Calu3 (cell line): ENCODE measurements around the gene NAV2. TPM values are rescaled to one million over a fixed set of nuclear protein-coding genes. Genes with fewer than 3 reads are reported as not detected.

Experiments
- BruUV-seq: library from RNA; stranded (reverse); fragments of 400-500 nt; replicated peaks from 2 replicates; lab custom pipeline; 2021; lab: Mats Ljungman, UMichigan
- CTCF ChIA-PET: fragments of 300-600 bp; sonication (Branson Sonifier 250); formaldehyde crosslinking; loops from one replicate; lab custom pipeline; 2022; ENCODE audit warnings: antibody characterized with exemption; lab: Charles Lee
- DNase-seq: peaks from one replicate; pipeline ENCODE4 v3.0.0; 2022
- H3K27ac Mint-ChIP-seq: one replicate; pipeline ENCODE4 v1.8.0; 2022; ENCODE audit warnings: mixed read lengths; ENCODE audit not compliant: unreplicated experiment
- H3K27me3 Mint-ChIP-seq: one replicate; pipeline ENCODE4 v1.8.0; 2022; ENCODE audit warnings: mixed read lengths; ENCODE audit not compliant: unreplicated experiment
- H3K36me3 Mint-ChIP-seq: one replicate; pipeline ENCODE4 v1.8.0; 2022; ENCODE audit warnings: mild to moderate bottlenecking, moderate library complexity, mixed read lengths; ENCODE audit not compliant: insufficient read depth, unreplicated experiment
- H3K4me1 Mint-ChIP-seq: one replicate; pipeline ENCODE4 v1.8.0; 2022; ENCODE audit warnings: mild to moderate bottlenecking, low read depth, mixed read lengths; ENCODE audit not compliant: unreplicated experiment
- H3K4me3 Mint-ChIP-seq: one replicate; pipeline ENCODE4 v1.8.0; 2022; ENCODE audit warnings: mild to moderate bottlenecking, low read depth, moderate library complexity, mixed read lengths; ENCODE audit not compliant: unreplicated experiment
- H3K9me3 Mint-ChIP-seq: one replicate; pipeline ENCODE4 v1.8.0; 2022; ENCODE audit warnings: low read depth, mixed read lengths; ENCODE audit not compliant: unreplicated experiment
- CTCF ChIP-seq: fragments of 200-600 bp; IDR thresholded peaks from one replicate; pipeline ENCODE4 v1.8.0; 2022; ENCODE audit warnings: antibody characterized with exemption; ENCODE audit not compliant: unreplicated experiment
- intact Hi-C: fragments of 100-400 bp; cut with micrococcal nuclease; formaldehyde crosslinking; loops from one replicate; pipeline ENCODE4 v1.10.0; 2022; ENCODE audit not compliant: unreplicated experiment
- total RNA-seq: library from RNA; stranded (reverse); gene quantifications from 2 replicates; pipeline ENCODE4 v1.2.3, GENCODE V29; 2022

NAV2 gene
- total RNA-seq, 1 experiment from 2014 or later = 21.4 TPM

GRCh38 chr11:19744130-19744529 lies 31.5 kb downstream of the NAV2 start:
- no peak overlapping the region for H3K27ac Mint-ChIP-seq
- BruUV-seq = no TSS peak
- no peaks in the 10 kb centered on the region for H3K27me3 Mint-ChIP-seq
- H3K9me3 Mint-ChIP-seq = no peaks in the 10 kb centered on the region
- intact Hi-C loops = loop anchor here (5.0 to 10.0 kb wide), 3 partner anchors 62 to 391 kb away; no protein-coding TSS in a partner anchor
- no peak for TF ChIP-seq CTCF
- CTCF ChIA-PET = no interaction called here
- peaks cover 31% of the 10 kb centered on the region for H3K4me1 Mint-ChIP-seq
- no peak for DNase-seq
- H3K36me3 Mint-ChIP-seq = no peaks in the 10 kb centered on the region
- no peak overlapping the region for H3K4me3 Mint-ChIP-seq

GRCh38 chr11:19746086-19746485 lies 33.4 kb downstream of the NAV2 start:
- Mint-ChIP-seq H3K36me3 (no peaks in the 10 kb centered on the region), H3K27ac (no peak overlapping the region), H3K9me3 (no peaks in the 10 kb centered on the region), H3K27me3 (peaks cover 14% of the 10 kb centered on the region), H3K4me3 (no peak overlapping the region), H3K4me1 (peaks cover 16% of the 10 kb centered on the region)
- BruUV-seq = no TSS peak
- DNase-seq = no peak
- intact Hi-C loops = loop anchor here (10.0 kb wide), 1 partner anchor 389 kb away; no protein-coding TSS in a partner anchor
- CTCF ChIA-PET = no interaction called here
- no peak for TF ChIP-seq CTCF

GRCh38 chr11:19747634-19748033 lies 35.0 kb downstream of the NAV2 start:
- CTCF ChIA-PET = no interaction called here
- Mint-ChIP-seq H3K9me3 (no peaks in the 10 kb centered on the region), H3K27ac (no peak overlapping the region), H3K27me3 (peaks cover 14% of the 10 kb centered on the region), H3K36me3 (no peaks in the 10 kb centered on the region), H3K4me1 (peaks cover 6% of the 10 kb centered on the region), H3K4me3 (no peak overlapping the region)
- no TSS peak for BruUV-seq
- TF ChIP-seq CTCF = no peak
- DNase-seq = no peak
- intact Hi-C loops = loop anchor here (10.0 kb wide), 1 partner anchor 387 kb away; no protein-coding TSS in a partner anchor

- Mint-ChIP-seq H3K36me3 (peaks cover 4% of the 10 kb centered on the region), H3K4me3 (no peak overlapping the region), H3K27ac (no peak overlapping the region), H3K9me3 (no peaks in the 10 kb centered on the region), H3K4me1 (peaks cover 18% of the 10 kb centered on the region), H3K27me3 (peaks cover 14% of the 10 kb centered on the region)
- no peak for TF ChIP-seq CTCF
- intact Hi-C loops = no loop called here
- no TSS peak for BruUV-seq
- DNase-seq = no peak
- CTCF ChIA-PET = no interaction called here
Observed at GRCh38 chr11:19751055-19751454, 38.4 kb downstream of the NAV2 start.
